Colonic mucosa (tissue), 4 donors: ENCODE results near the gene GAR1. TPM values are rescaled to one million over a fixed set of nuclear protein-coding genes. Genes with fewer than 3 reads are reported as not detected.

Experiments used
- DNase-seq: peaks from one replicate; pipeline ENCODE4 v3.0.0-alpha.2; 2020
- H3K27ac ChIP-seq: fragments of 200-600 bp; one replicate; pipeline ENCODE4 v1.8.0; 2021
- H3K27me3 ChIP-seq: fragments of 200-600 bp; one replicate; pipeline ENCODE4 v1.8.0; 2021
- H3K36me3 ChIP-seq: fragments of 200-600 bp; one replicate; pipeline ENCODE4 v1.8.0; 2021
- H3K4me1 ChIP-seq: fragments of 200-600 bp; one replicate; pipeline ENCODE4 v1.8.0; 2021; ENCODE audit warnings: mild to moderate bottlenecking
- H3K4me3 ChIP-seq: fragments of 200-600 bp; one replicate; pipeline ENCODE4 v1.8.0; 2021
- H3K9ac ChIP-seq, 2 donors: one replicate each; pipeline ENCODE4 v1.7.0; 2013; ENCODE audit warnings: control low read depth in 2 of 2, low read depth in 2 of 2, low read length in 2 of 2
- H3K9me3 ChIP-seq: fragments of 200-600 bp; one replicate; pipeline ENCODE4 v1.8.0; 2021
- intact Hi-C: fragments of 100-400 bp; cut with DNase I; formaldehyde crosslinking; loops from one replicate; pipeline ENCODE4 v1.14.1; 2022
- total RNA-seq, 2 donors: library from RNA; stranded (reverse); fragmentation: NEBNext Ultra II Directional in 1 of 2; extraction: Animal tissue kit (Norgen Biotek cat#: 25700) in 1 of 2; gene quantifications; one replicate each; pipeline ENCODE4 v1.2.1, GENCODE V29; 2021
- TF ChIP-seq, protein P1 (sequence below): fragments of 200-600 bp; IDR thresholded peaks from one replicate; pipeline ENCODE4 v1.8.0; 2022; ENCODE audit warnings: antibody characterized with exemption, mild to moderate bottlenecking
- donor health status: healthy.
- donor health status: DM: no; HTN: no; CAD: no.
- donor health status: DM: no; HTN: no; CAD: no.

Gene GAR1
- total RNA-seq, 2 donors from 2014 or later: 16.8 to 21.0 TPM

DNA sequence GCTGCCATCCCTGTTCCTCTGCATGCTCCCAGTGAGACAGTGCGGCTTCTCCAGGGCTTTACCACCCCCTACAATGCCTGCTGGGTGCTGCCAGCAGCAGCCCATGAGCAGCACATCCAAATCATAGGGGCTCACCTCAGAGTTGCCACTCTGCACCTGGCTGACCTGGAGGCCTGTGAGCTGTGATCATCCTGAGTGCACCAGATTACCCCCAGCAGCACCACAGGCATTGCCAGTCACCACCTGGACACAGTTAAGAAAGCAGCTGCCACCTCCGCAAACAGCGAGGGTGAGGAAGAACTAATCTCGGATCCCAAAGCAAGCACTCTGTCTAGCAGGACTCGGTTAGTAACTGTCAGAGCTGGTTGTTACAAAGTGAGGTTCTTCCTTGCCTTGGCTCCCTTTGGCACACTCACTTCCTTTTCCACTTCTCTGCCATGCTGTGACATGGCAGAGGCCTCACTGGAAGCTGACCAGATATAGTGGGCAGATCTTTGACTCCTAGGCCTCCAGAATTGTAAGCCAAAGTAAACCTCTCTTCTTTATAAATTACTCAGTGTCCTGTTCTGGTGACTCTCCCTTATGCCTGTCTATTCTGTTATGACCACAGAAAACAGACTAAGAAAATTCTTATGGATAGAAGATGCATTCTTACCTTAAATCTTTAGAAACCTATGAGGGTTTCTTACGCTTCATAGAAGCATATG is 57.5 kb downstream of the GAR1 start:
- TF ChIP-seq, protein P1, sequence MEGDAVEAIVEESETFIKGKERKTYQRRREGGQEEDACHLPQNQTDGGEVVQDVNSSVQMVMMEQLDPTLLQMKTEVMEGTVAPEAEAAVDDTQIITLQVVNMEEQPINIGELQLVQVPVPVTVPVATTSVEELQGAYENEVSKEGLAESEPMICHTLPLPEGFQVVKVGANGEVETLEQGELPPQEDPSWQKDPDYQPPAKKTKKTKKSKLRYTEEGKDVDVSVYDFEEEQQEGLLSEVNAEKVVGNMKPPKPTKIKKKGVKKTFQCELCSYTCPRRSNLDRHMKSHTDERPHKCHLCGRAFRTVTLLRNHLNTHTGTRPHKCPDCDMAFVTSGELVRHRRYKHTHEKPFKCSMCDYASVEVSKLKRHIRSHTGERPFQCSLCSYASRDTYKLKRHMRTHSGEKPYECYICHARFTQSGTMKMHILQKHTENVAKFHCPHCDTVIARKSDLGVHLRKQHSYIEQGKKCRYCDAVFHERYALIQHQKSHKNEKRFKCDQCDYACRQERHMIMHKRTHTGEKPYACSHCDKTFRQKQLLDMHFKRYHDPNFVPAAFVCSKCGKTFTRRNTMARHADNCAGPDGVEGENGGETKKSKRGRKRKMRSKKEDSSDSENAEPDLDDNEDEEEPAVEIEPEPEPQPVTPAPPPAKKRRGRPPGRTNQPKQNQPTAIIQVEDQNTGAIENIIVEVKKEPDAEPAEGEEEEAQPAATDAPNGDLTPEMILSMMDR: no peak
- intact Hi-C loops: no loop called here
- no peaks in the 10 kb centered on the region for H3K36me3 ChIP-seq

GRCh38 chr4:109873791-109874514 is 58.4 kb downstream of the GAR1 start:
- intact Hi-C loops: no loop called here
- DNase-seq: no peak
- no peak overlapping the region for H3K4me3 ChIP-seq
- no peak overlapping the region for H3K9ac ChIP-seq
- no peaks in the 10 kb centered on the region for H3K4me1 ChIP-seq
- H3K27ac ChIP-seq: no peak overlapping the region
- TF ChIP-seq, protein P1: no peak
- no peaks in the 10 kb centered on the region for H3K9me3 ChIP-seq
- no peaks in the 10 kb centered on the region for H3K36me3 ChIP-seq
- no peaks in the 10 kb centered on the region for H3K27me3 ChIP-seq

More for the DNA sequence above, 57.5 kb downstream of the GAR1 start:
- H3K4me3 ChIP-seq: no peak overlapping the region
- no peak overlapping the region for H3K9ac ChIP-seq
- no peaks in the 10 kb centered on the region for H3K9me3 ChIP-seq
- H3K4me1 ChIP-seq: no peaks in the 10 kb centered on the region
- no peaks in the 10 kb centered on the region for H3K27me3 ChIP-seq
- DNase-seq: no peak
- no peak overlapping the region for H3K27ac ChIP-seq

Other genes starting within 250 kb of the GAR1 start
- gene CASP6, start 112.3 kb upstream of the GAR1 start, total RNA-seq: 100 to 1,000 TPM; 110 to 115 TPM
- gene PLA2G12A, start 85.7 kb upstream of the GAR1 start, total RNA-seq: 10 to 100 TPM; 46.9 to 55.1 TPM
- gene CFI, start 13.8 kb upstream of the GAR1 start, total RNA-seq: 1 to 10 TPM; 1.6 to 6.8 TPM
- under 1 TPM in 1 of 2 donors, not detected in 1; 0.57 TPM for gene RRH, start 12.2 kb downstream of the GAR1 start, total RNA-seq
- gene LRIT3, start 32.3 kb downstream of the GAR1 start, total RNA-seq: under 1 TPM in 1 of 2 donors, not detected in 1; 0.15 TPM
- 1 to 10 TPM; 2.2 to 2.8 TPM for gene EGF, start 97.1 kb downstream of the GAR1 start, total RNA-seq